GM20000 (cell line): ENCODE data around the gene MLYCD.
A peak's percentile ranks its signal among the peaks of the same experiment; 100 is the strongest.

Experiments used
- DNase-seq: peaks from one replicate; pipeline ENCODE4 v3.0.0; 2012; ENCODE audit warnings: low spot score
- CTCF ChIP-seq: IDR thresholded peaks from 2 replicates; pipeline ENCODE4 v1.5.1; 2012; ENCODE audit warnings: mild to moderate bottlenecking, control low read depth; ENCODE audit errors: extremely low read depth, missing control alignments

MLYCD gene

GRCh38 chr16:83965444-83966152 is 66.7 kb downstream of the MLYCD start:
- no peak for DNase-seq
- no peak for TF ChIP-seq CTCF

GRCh38 chr16:83966153-83966696 is 67.3 kb downstream of the MLYCD start:
- TF ChIP-seq CTCF = no peak
- DNase-seq = no peak

DNA sequence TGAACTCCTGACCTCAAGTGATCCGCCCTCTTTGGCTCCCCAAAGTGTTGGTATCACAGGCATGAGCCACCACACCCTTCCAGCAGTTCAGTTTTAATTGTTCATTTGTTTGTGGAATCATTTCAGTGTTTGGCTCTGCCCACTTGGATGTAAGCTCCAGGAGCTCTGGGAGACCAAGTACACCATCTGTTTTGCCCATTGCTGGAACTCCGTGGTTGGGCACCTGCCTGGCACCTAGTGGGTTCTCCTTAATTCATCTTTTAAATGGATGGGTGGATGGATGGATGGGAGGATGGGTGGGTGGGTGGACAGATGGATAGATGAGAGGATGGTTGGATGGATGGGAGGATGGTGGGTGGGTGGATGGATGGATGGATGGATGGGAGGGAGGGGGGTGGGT is 68.2 kb downstream of the MLYCD start:
- no peak for TF ChIP-seq CTCF
- no peak for DNase-seq

- DNase-seq = peak; percentile 91
- peak; percentile 69 for TF ChIP-seq CTCF
Measured at GRCh38 chr16:83967838-83968305, 69.0 kb downstream of the MLYCD start, which contains the start of gene NECAB2. Gene NECAB2, plus strand, starts transcription at chr16:83968244. Its CDS starts 405 bp downstream, at chr16:83968649.

DNA sequence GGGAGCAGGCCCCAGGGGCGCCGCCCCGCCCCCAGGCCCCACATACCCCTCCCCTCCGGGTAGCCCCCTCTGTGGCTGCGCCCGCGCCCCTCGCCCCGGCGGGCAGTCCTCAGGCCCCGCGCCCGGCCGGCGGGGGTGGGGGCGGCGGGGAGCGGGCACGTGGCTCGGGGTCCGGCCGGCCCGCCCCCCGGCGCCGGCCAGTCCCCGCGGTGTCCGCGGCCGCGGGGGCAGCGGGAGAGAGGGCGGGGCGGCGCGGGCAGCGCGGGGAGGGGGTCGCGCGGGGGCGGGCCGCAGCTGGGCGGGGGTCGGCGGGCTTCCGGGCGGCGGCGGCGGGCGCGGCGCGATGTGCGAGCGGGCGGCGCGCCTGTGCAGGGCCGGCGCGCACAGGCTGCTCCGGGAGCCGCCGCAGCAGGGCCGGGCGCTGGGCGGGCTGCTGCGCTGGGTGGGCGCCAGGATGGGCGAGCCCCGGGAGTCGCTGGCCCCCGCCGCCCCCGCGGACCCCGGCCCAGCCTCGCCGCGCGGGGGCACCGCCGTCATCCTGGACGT is 69.5 kb downstream of the MLYCD start:
- DNase-seq = peak; percentile 44
- TF ChIP-seq CTCF = no peak

- DNase-seq = no peak
- no peak for TF ChIP-seq CTCF
Measured at GRCh38 chr16:83968891-83969649, 70.2 kb downstream of the MLYCD start.
